Caco-2 (cell line): ENCODE measurements around the gene MCRS1. TPM values are rescaled to one million over a fixed set of nuclear protein-coding genes. Genes with fewer than 3 reads are reported as not detected.
"Not testable (repeated sequence)": the region's sequence is repeated elsewhere in the genome, so short reads cannot be mapped to it uniquely, and the experiment has no call there.

ENCODE experiments used
- BruUV-seq: library from RNA; stranded (reverse); fragments of 400-500 nt; replicated peaks from 2 replicates; lab custom pipeline; 2021; lab: Mats Ljungman, UMichigan
- CTCF ChIA-PET: fragments of 300-600 bp; sonication (Branson Sonifier 250); formaldehyde crosslinking; loops from one replicate; lab custom pipeline; 2022; ENCODE audit warnings: antibody characterized with exemption; lab: Charles Lee
- POLR2A ChIA-PET: fragments of 300-600 bp; sonication (Branson Sonifier 250); formaldehyde crosslinking; loops from one replicate; lab custom pipeline; 2022; ENCODE audit warnings: antibody characterized with exemption; lab: Charles Lee
- DNase-seq, 2 experiments: peaks; one replicate each; pipeline versions ENCODE4 v3.0.0 to v3.0.0-alpha.2; 2020 to 2022
- H3K27me3 ChIP-seq: replicated peaks from 2 replicates; pipeline ENCODE4 v1.6.0; 2011; ENCODE audit warnings: low read length; ENCODE audit not compliant: control insufficient read depth, insufficient read depth
- H3K36me3 ChIP-seq: 2 replicates; pipeline ENCODE4 v1.5.1; 2011; ENCODE audit warnings: low read length; ENCODE audit not compliant: control insufficient read depth, insufficient read depth
- H3K4me1 ChIP-seq: fragments of 250-450 bp; sonication (Bioruptor Pico); 2 replicates; pipeline ENCODE4 v1.5.1; 2020; ENCODE audit warnings: mild to moderate bottlenecking
- H3K4me3 ChIP-seq: 2 replicates; pipeline ENCODE4 v1.5.1; 2011; ENCODE audit warnings: low read depth, mild to moderate bottlenecking, control low read depth, low read length
- H3K9me3 ChIP-seq: fragments of 250-450 bp; sonication (Bioruptor Pico); 2 replicates; pipeline ENCODE4 v1.5.1; 2020; ENCODE audit warnings: mild to moderate bottlenecking, moderate library complexity
- H3K27ac Mint-ChIP-seq: one replicate; pipeline ENCODE4 v1.8.0; 2022; ENCODE audit warnings: mixed read lengths; ENCODE audit not compliant: unreplicated experiment
- H3K27me3 Mint-ChIP-seq: one replicate; pipeline ENCODE4 v1.8.0; 2022; ENCODE audit warnings: mixed read lengths; ENCODE audit not compliant: insufficient read depth, unreplicated experiment
- H3K36me3 Mint-ChIP-seq: one replicate; pipeline ENCODE4 v1.8.0; 2022; ENCODE audit warnings: mild to moderate bottlenecking, mixed read lengths; ENCODE audit not compliant: insufficient read depth, unreplicated experiment
- H3K4me1 Mint-ChIP-seq: one replicate; pipeline ENCODE4 v1.8.0; 2022; ENCODE audit warnings: low read depth, mixed read lengths; ENCODE audit not compliant: unreplicated experiment
- H3K4me3 Mint-ChIP-seq: one replicate; pipeline ENCODE4 v1.8.0; 2022; ENCODE audit warnings: mild to moderate bottlenecking, moderate library complexity, mixed read lengths; ENCODE audit not compliant: unreplicated experiment
- H3K9me3 Mint-ChIP-seq: one replicate; pipeline ENCODE4 v1.8.0; 2022; ENCODE audit warnings: mixed read lengths; ENCODE audit not compliant: unreplicated experiment
- intact Hi-C: fragments of 100-400 bp; cut with micrococcal nuclease; formaldehyde crosslinking; loops from one replicate; pipeline ENCODE4 v1.10.0; 2022; ENCODE audit not compliant: unreplicated experiment
- total RNA-seq: library from RNA; stranded (reverse); gene quantifications from 2 replicates; pipeline ENCODE4 v1.2.3, GENCODE V29; 2022
- TF ChIP-seq, protein P1 (sequence below), 2 experiments: fragments of 200-600 bp in 1 of 2; IDR thresholded peaks; 1 replicate in 1 of 2; 2 replicates in 1 of 2; pipeline versions ENCODE4 v1.5.1 to v1.8.0; 2011 to 2022; ENCODE audit warnings: antibody characterized with exemption in 1 of 2, control low read depth in 1 of 2, inconsistent platforms in 1 of 2, low read depth in 1 of 2, low read length in 1 of 2, mild to moderate bottlenecking in 1 of 2, moderate library complexity in 1 of 2; ENCODE audit not compliant: insufficient read depth in 1 of 2, severe bottlenecking in 1 of 2, unreplicated experiment in 1 of 2

The MCRS1 gene
- total RNA-seq, 1 experiment from 2014 or later: 122 TPM

DNA sequence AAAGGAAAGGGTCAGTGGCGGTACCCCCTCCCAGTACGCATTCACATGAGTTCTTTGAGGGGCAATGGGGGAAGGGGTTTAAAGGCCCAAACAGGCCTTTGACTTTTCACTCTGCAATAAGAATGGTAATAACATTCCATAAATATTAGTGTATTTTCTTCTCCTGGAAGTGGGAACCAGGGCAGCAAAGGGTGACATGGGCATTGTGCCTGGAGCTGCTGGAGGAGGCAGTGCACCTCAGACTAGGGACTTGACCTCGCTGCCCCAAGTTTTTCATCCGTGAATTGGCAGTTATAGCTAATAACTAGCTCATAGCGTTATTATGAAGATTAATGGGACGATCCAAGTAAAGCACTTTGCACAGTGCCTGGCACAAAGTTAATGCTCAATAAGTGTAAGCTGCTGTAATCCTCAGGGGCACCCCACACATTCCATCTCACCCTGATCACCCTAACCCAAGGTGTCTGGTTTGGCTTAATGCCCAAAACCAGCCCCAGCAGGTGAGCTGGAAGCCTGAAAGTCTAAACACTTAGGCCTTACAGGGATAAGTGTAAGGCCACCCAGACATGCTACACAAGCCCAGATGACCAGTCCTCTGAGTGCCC lies 31.9 kb downstream of the MCRS1 start:
- TF ChIP-seq, protein P1, sequence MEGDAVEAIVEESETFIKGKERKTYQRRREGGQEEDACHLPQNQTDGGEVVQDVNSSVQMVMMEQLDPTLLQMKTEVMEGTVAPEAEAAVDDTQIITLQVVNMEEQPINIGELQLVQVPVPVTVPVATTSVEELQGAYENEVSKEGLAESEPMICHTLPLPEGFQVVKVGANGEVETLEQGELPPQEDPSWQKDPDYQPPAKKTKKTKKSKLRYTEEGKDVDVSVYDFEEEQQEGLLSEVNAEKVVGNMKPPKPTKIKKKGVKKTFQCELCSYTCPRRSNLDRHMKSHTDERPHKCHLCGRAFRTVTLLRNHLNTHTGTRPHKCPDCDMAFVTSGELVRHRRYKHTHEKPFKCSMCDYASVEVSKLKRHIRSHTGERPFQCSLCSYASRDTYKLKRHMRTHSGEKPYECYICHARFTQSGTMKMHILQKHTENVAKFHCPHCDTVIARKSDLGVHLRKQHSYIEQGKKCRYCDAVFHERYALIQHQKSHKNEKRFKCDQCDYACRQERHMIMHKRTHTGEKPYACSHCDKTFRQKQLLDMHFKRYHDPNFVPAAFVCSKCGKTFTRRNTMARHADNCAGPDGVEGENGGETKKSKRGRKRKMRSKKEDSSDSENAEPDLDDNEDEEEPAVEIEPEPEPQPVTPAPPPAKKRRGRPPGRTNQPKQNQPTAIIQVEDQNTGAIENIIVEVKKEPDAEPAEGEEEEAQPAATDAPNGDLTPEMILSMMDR (IDR thresholded peaks at IDR 0.05; ENCODE audit: insufficient read depth in 1 of 2, low read depth in 1 of 2, low read length in 1 of 2, severe bottlenecking in 1 of 2, unreplicated experiment in 1 of 2): no peak
- Mint-ChIP-seq H3K27me3 (peaks cover 10% of the 10 kb centered on the region), H3K4me1 (no peaks in the 10 kb centered on the region), H3K9me3 (no peaks in the 10 kb centered on the region), H3K27ac (no peak overlapping the region), H3K4me3 (no peak overlapping the region), H3K36me3 (no peaks in the 10 kb centered on the region)
- CTCF ChIA-PET: interaction anchor here (1.2 kb wide), 1 partner anchor 9 kb away, joined by 4 read pairs; no protein-coding TSS in a partner anchor
- BruUV-seq: no TSS peak
- POLR2A ChIA-PET: interaction anchor here (0.6 kb wide), 1 partner anchor 22 kb away, joined by 5 read pairs; no protein-coding TSS in a partner anchor
- no peaks in the 10 kb centered on the region for H3K9me3 ChIP-seq
- peaks cover 4% of the 10 kb centered on the region; the same call in 1 of the 2 replicates for H3K27me3 ChIP-seq
- no peak for DNase-seq
- H3K36me3 ChIP-seq: no peaks in the 10 kb centered on the region
- intact Hi-C loops: no loop called here
- H3K4me1 ChIP-seq: peaks cover 10% of the 10 kb centered on the region
- H3K4me3 ChIP-seq: no peak overlapping the region

DNA sequence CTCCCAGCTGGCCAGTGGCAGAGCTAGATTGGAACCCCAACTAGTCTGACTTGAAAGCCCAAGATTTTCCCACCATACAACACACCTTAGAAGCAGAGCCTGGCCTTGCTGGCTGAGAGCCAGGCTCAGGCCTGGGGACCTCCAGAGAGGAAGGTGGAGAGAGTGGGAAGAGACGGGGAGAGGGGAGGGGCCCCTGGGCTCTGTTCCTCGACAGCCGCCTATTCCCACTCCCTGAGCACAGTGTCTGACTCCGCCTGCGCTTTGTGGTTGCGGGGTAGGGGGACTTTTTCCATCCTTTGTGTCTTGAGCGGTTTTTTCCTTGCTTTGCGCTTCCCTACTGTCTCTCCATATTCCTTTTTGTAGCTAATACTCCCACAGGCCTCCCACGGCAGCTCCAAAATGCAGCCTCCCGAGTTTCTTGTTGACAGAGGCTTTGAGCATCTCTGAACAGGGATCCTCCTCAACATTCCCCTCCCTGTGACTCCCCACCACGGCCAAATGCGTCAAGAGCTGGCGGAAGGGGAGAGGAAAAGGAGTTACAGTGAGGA lies 33.1 kb downstream of the MCRS1 start:
- H3K4me3 ChIP-seq: no peak overlapping the region
- no peak for DNase-seq
- intact Hi-C loops: no loop called here
- no peaks in the 10 kb centered on the region for H3K9me3 ChIP-seq
- no TSS peak for BruUV-seq
- peaks cover 4% of the 10 kb centered on the region; the same call in 1 of the 2 replicates for H3K27me3 ChIP-seq
- H3K27ac Mint-ChIP-seq: no peak overlapping the region
- no peak overlapping the region for H3K4me3 Mint-ChIP-seq
- ChIA-PET CTCF (interaction anchor here (0.6 to 1.2 kb wide), 3 partner anchors 10 to 187 kb away, joined by 3 to 4 read pairs (median 3); no protein-coding TSS in a partner anchor), POLR2A (no interaction called here)
- H3K36me3 Mint-ChIP-seq: peaks cover under 1% of the 10 kb centered on the region
- no peaks in the 10 kb centered on the region for H3K36me3 ChIP-seq
- peaks cover 10% of the 10 kb centered on the region for H3K4me1 ChIP-seq
- TF ChIP-seq, protein P1 (IDR thresholded peaks at IDR 0.05; ENCODE audit: insufficient read depth in 1 of 2, low read depth in 1 of 2, low read length in 1 of 2, severe bottlenecking in 1 of 2, unreplicated experiment in 1 of 2): no peak
- no peaks in the 10 kb centered on the region for H3K4me1 Mint-ChIP-seq
- peaks cover 6% of the 10 kb centered on the region for H3K27me3 Mint-ChIP-seq
- no peaks in the 10 kb centered on the region for H3K9me3 Mint-ChIP-seq

DNA sequence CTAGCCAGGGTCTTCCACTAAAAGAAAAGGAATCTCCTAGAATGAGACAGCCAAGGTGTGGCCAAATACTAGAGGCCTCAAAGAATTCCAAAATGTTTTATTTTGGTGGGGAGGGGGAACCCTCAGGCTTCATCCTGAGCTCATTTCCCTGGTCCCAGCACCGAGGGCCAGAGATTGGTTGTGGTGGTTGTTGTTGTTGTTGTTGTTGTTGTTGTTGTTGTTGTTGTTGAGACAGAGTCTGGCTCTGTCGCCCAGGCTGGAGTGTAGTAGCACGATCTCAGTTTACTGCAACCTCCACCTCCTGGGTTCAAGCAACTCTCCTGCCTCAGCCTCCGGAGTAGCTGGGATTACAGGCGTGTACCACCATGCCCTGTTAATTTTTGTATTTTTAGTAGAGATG lies 33.8 kb downstream of the MCRS1 start:
- H3K4me1 Mint-ChIP-seq, H3K27ac Mint-ChIP-seq, H3K27me3 Mint-ChIP-seq, H3K4me3 ChIP-seq, H3K36me3 ChIP-seq, DNase-seq, H3K4me3 Mint-ChIP-seq, H3K36me3 Mint-ChIP-seq, H3K9me3 Mint-ChIP-seq, BruUV-seq, intact Hi-C loops, H3K4me1 ChIP-seq, H3K9me3 ChIP-seq, POLR2A ChIA-PET, H3K27me3 ChIP-seq: not testable (repeated sequence)
- CTCF ChIA-PET: interaction anchor here (0.6 kb wide), 1 partner anchor 177 kb away, joined by 3 read pairs; no protein-coding TSS in a partner anchor
